Osteocyte (in vitro differentiated cells): ENCODE measurements around the gene DPP8. TPM values are rescaled to one million over a fixed set of nuclear protein-coding genes. Genes with fewer than 3 reads are reported as not detected.

Source experiments
- DNase-seq: peaks from one replicate; pipeline ENCODE4 v3.0.0; 2021; ENCODE audit warnings: mixed read lengths; ENCODE audit not compliant: unreplicated experiment; ENCODE audit errors: extremely low spot score
- H3K27ac Mint-ChIP-seq: one replicate; pipeline ENCODE4 v1.8.0; 2021; ENCODE audit warnings: mild to moderate bottlenecking, mixed read lengths; ENCODE audit not compliant: unreplicated experiment
- H3K27me3 Mint-ChIP-seq: one replicate; pipeline ENCODE4 v1.8.0; 2021; ENCODE audit warnings: mixed read lengths; ENCODE audit not compliant: unreplicated experiment
- H3K36me3 Mint-ChIP-seq: one replicate; pipeline ENCODE4 v1.8.0; 2021; ENCODE audit warnings: mixed read lengths; ENCODE audit not compliant: unreplicated experiment
- H3K4me1 Mint-ChIP-seq: one replicate; pipeline ENCODE4 v1.8.0; 2021; ENCODE audit warnings: mixed read lengths; ENCODE audit not compliant: unreplicated experiment
- H3K4me3 Mint-ChIP-seq: one replicate; pipeline ENCODE4 v1.8.0; 2021; ENCODE audit warnings: mild to moderate bottlenecking, moderate library complexity, mixed read lengths; ENCODE audit not compliant: unreplicated experiment
- H3K9me3 Mint-ChIP-seq: one replicate; pipeline ENCODE4 v1.8.0; 2021; ENCODE audit warnings: mixed read lengths; ENCODE audit not compliant: unreplicated experiment
- total RNA-seq: library from RNA; stranded (reverse); gene quantifications from 2 replicates; pipeline ENCODE4 v1.2.1, GENCODE V29; 2021
- TF ChIP-seq, protein P1 (sequence below): fragments of 200-600 bp; sonication (generic); IDR thresholded peaks from 2 replicates; pipeline ENCODE4 v1.5.0; 2021; ENCODE audit warnings: antibody characterized with exemption, mild to moderate bottlenecking, moderate library complexity

The DPP8 gene
- total RNA-seq, 1 donor from 2014 or later: 34.2 TPM

DNA sequence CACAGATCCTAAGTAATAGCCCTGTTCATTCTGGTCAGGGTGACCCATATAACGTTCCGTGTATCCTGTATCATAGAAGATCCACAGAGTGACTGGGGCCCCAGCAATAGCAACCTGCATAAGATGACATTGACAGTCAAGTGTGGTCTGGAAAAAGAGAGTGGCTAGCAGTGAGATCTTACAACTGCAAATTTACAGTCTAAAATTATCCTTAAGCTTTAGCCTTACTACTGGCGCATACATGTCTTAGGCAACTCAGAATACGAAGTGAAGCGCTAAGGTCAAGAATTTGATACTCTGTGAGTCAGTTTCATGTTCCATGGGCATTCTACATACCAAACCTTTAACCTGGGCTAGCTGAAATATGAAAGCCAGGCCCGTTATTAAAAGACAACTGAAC is 65.5 kb downstream of the DPP8 start:
- no peaks in the 10 kb centered on the region for H3K9me3 Mint-ChIP-seq
- TF ChIP-seq, protein P1, sequence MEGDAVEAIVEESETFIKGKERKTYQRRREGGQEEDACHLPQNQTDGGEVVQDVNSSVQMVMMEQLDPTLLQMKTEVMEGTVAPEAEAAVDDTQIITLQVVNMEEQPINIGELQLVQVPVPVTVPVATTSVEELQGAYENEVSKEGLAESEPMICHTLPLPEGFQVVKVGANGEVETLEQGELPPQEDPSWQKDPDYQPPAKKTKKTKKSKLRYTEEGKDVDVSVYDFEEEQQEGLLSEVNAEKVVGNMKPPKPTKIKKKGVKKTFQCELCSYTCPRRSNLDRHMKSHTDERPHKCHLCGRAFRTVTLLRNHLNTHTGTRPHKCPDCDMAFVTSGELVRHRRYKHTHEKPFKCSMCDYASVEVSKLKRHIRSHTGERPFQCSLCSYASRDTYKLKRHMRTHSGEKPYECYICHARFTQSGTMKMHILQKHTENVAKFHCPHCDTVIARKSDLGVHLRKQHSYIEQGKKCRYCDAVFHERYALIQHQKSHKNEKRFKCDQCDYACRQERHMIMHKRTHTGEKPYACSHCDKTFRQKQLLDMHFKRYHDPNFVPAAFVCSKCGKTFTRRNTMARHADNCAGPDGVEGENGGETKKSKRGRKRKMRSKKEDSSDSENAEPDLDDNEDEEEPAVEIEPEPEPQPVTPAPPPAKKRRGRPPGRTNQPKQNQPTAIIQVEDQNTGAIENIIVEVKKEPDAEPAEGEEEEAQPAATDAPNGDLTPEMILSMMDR: no peak
- no peaks in the 10 kb centered on the region for H3K27me3 Mint-ChIP-seq
- no peak overlapping the region for H3K4me3 Mint-ChIP-seq
- no peaks in the 10 kb centered on the region for H3K4me1 Mint-ChIP-seq
- H3K27ac Mint-ChIP-seq: no peak overlapping the region
- peaks cover 22% of the 10 kb centered on the region for H3K36me3 Mint-ChIP-seq
- no peak for DNase-seq

DNA sequence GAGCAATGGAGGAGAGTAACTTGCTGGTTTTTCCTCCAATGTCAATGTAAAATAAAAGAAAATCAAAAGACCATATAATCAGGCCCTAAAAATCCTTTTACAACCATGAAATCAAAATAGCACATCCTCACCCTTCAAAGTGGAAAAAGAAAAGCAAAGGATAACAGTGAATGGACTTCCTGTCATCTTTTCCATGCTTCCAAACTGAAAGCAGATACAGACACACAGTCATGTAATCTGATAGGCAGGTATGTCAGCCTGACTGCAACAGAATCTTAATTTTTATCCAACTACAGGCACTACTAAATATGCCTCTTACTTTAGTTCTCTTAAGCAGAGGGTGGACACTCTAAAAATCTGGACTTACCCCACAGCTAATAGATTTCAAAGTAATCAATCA is 66.9 kb downstream of the DPP8 start:
- Mint-ChIP-seq H3K9me3 (no peaks in the 10 kb centered on the region), H3K4me1 (no peaks in the 10 kb centered on the region), H3K27ac (no peak overlapping the region), H3K36me3 (peaks cover 28% of the 10 kb centered on the region), H3K4me3 (no peak overlapping the region), H3K27me3 (no peaks in the 10 kb centered on the region)
- TF ChIP-seq, protein P1: no peak
- DNase-seq: no peak

DNA sequence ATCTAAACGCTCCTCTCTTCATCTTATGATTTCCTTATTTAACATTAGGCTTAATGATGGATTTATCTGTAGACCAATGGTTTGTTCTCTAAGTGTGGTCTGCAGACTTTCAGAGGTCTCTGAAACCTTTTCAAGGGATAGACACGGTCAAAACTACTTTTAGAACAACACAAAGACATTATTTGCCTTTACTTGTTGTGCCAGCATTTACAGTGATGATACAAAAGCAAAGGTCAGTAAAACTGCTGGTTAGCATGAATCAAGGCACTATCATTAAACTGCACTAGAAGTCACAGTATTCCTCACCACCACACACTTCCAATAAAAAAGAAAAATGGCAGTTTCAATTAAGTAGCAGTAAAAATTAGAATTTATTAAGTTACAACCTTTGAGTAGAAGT is 70.3 kb downstream of the DPP8 start:
- TF ChIP-seq, protein P1: no peak

DNA sequence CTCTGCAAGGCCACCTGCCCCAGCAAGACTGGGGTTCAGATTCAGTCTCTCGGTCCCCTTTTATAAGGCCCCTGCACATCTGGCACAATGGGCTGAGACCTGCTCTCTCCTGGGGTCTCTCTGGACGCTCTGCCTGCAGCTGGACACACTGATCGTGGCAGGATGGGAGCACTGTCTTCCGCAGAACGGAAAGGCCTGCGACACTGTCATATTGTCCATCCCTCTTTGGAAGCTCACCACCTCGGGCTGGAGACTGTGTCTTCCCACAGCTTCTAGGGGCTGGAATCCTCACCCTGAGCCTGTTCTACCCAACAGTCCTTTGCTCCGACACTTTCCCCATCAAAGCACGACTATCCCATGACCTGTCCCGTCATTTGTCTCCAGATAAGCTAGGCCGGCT is 83.3 kb downstream of the DPP8 start:
- no peak overlapping the region for H3K4me3 Mint-ChIP-seq
- no peaks in the 10 kb centered on the region for H3K27me3 Mint-ChIP-seq
- no peak for DNase-seq
- TF ChIP-seq, protein P1: no peak
- H3K9me3 Mint-ChIP-seq: no peaks in the 10 kb centered on the region
- no peaks in the 10 kb centered on the region for H3K36me3 Mint-ChIP-seq
- no peak overlapping the region for H3K27ac Mint-ChIP-seq
- peaks cover 31% of the 10 kb centered on the region for H3K4me1 Mint-ChIP-seq

More for the DNA sequence above, 70.3 kb downstream of the DPP8 start:
- H3K4me1 Mint-ChIP-seq: peaks cover 3% of the 10 kb centered on the region
- no peak overlapping the region for H3K4me3 Mint-ChIP-seq
- DNase-seq: no peak
- H3K9me3 Mint-ChIP-seq: no peaks in the 10 kb centered on the region
- no peak overlapping the region for H3K27ac Mint-ChIP-seq
- no peaks in the 10 kb centered on the region for H3K27me3 Mint-ChIP-seq
- H3K36me3 Mint-ChIP-seq: peaks cover 25% of the 10 kb centered on the region

DNA sequence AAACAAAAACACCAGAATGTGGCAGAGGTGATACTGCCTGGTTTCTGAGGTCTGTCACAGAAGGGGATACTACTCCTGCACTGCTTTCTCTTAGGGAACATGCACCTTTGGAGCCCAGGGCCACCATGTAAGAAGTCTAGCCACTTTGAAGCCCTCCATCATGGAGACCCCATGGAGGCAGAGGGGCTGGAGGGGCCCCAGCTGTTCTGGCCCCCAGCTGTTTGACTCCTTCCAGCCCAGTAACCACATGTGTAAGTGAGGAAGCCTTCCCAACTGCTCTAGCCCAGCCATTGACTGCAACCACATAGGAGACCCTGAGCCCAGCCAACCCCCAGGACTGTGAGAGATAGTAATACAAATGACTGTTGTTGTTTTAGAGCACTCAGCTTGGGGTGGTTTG is 85.8 kb downstream of the DPP8 start:
- no peaks in the 10 kb centered on the region for H3K9me3 Mint-ChIP-seq
- H3K4me3 Mint-ChIP-seq: no peak overlapping the region
- no peaks in the 10 kb centered on the region for H3K36me3 Mint-ChIP-seq
- H3K27ac Mint-ChIP-seq: no peak overlapping the region
- no peak for DNase-seq
- peaks cover 16% of the 10 kb centered on the region for H3K4me1 Mint-ChIP-seq
- no peaks in the 10 kb centered on the region for H3K27me3 Mint-ChIP-seq
- TF ChIP-seq, protein P1: no peak
